GM18873 (cell line): ENCODE data around the gene MGAT4D.
"Not testable (repeated sequence)": the region's sequence is repeated elsewhere in the genome, so short reads cannot be mapped to it uniquely, and the experiment has no call there.

Source experiments
- ATAC-seq: cut with Tn5 transposase; IDR thresholded peaks from one replicate; pipeline ENCODE4 v1.9.1; 2021; ENCODE audit warnings: mild to moderate bottlenecking, moderate library complexity, moderate number of reproducible peaks; ENCODE audit not compliant: unreplicated experiment, low FRiP score

MGAT4D gene

DNA sequence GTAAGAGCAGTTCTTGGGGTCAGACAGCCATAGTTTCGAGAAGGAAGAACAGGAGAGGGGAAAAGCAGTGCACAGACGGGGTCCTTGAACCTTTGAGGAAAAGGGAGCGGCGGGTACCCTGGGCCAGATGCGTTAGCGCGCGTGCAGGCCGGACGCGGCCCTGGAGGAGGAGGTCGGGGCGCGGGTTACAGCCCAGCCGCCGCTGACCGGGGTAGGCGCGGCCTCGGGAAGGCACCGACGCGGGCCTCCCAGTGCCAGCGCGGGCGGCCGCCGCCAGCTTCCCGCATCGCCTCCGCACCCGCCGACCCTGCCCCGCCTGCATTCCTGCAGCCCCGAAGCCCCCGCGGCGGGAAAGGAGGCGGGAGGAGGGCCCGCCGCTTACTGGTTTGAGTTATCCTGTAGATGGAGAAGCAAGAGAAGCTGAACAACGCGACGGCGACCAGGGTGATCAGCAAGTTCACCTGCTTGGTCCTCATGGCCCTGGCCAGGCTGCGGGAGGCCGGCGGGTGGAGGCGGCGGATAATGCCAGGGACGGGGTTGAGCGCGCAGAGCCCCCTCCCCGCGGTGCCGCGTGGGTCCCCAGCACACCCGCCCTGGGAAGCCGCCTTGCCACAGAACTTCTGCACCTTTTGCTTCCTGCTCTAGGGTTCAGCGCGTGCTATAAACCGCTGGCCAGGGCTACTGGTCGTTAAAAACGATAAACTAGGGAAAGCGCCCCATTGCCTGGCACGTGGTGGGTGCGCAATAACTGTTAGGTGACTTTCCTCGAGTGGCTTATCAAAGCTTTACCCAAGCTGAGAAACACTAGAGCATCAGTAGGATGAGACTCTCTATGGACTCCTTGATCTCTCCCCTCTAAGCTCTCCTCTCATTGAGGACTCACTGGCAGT lies at the start of gene MGAT4D:
TSS of gene MGAT4D (minus strand) at position 547 of the 890 bp plus-strand sequence. CDS start at position 476, 71 bp downstream.
- ATAC-seq: no peak

DNA sequence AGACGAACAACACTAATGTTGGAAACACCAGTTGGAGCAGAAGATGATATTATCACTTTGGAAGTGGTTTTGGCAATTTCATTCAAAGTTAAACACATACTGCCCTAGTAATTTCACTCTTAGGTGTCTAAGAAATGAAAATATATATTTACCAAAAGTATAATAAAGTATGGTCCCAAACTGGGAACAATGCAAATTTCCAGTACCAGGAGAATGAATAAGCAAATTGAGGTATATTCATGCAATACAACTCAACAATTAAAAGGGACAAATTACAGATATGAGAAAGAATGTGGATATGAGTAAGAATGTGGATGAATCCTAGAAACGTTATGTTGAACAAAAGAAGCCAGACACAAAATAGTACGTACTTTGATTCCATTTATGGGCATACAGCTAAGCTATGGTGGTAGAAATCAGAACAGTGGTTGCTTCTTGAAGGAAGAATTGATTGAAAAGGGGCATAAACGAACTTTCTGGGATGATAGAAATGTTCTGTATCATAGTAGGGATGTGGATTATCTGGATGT lies 35.9 kb upstream of the MGAT4D start:
- no peak for ATAC-seq

DNA sequence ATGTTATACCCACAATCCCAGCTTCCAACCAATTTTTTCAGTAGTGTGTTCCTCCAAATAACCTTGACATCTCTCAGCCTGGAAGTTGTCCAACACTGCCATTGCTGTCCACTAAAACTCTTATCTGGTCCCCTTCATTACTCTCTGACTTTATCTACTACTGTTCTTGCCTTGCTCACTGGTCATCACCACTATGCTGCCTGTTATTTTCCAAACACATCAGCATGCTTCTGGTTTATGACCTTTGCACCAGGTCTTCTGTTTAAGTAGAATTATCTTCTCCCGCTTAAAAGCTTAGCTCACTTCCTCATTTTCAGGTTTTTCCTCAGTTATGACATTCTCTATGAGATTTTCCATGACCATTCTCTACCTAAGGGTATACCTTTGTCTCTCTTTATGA lies 31.3 kb upstream of the MGAT4D start:
- no peak for ATAC-seq

DNA sequence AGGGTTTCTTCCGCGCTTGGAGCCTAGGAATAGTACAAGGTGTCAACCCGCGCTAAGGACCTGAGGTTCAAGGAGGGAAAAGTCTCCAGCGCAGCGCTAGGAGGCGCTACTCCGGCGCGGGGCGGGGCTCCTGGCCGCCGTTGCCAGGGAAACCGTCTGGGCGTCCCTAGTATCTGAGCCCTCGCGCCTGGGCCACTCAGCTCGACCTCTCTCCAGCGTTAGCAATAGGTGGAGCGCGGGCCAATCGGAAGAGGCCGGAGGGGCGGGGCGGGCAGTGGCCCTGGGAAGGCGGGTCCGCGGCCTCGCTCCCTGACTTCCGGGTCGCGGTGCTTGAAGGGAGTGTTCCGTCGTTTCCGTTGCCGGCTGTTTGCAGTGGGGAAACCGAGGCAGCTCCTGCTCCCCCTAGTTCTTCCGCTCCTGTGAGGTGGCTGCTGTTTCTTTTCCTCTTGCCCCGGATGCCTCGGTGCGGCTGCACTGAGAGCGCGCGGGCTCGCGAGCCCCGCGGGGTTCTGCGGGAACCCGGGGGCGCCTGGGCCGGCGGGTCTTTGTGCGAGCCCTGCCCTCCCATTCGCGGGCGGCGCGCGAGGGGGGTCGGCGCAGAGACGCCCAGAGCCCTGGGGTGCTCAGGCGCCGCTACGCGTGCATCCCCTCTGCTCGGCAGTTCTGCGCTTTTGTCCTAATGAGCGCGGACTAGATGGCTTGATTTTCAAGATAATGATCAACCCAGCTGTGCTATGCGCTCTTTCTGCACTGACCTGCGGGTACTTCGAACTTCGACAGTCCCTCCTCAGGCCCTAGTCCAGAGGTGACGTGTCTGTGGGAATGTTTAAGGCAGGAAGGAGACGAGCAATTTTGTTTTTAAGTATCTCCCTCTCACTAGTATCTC lies 26.0 kb upstream of the MGAT4D start, which contains the start of gene ELMOD2:
TSS of gene ELMOD2 (plus strand) at position 312 of the 886 bp plus-strand sequence. CDS start 1,261 bp downstream, outside the sequence.
- ATAC-seq: peak; percentile 100

DNA sequence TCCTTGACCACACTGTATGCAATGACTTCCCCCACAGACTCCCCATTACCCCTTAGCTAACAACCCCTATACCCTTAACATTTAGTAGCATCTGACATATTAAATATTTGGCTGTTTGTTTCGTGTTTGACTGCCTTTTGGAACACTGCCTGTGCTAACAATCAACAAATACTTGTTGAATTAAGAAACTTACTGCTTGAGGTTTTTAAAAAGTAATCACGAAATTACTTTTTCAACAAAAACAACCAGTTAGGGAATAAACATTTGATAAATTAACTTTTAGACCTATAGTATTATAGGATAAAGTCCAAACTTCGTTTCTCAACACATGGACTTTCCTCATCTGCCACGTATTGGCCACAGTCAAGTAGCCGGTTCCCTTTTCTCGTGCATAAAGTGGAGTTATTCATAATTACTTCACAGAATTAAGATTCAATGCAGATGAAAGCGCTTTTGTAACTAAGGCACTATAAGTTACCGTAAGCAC lies 25.3 kb upstream of the MGAT4D start:
- no peak for ATAC-seq

DNA sequence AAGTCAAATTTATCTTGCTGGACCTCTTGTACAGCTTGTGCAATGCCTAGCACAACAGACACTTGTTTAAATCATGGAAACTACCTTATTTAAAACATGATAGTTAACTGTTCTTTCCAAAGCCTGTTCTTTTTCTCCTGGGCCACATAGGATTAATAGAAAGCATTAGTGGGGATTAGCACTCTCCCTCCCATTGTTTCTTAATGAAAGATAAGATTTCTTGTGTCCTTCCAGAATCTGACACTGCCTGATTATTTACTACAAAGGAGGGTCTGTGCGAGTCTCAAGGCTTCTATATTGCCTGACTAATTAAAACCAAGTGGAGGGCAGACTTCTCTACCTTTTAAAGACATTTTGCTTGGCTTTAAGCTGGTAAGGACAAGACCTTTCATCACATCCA lies 17.3 kb upstream of the MGAT4D start:
- ATAC-seq: no peak

DNA sequence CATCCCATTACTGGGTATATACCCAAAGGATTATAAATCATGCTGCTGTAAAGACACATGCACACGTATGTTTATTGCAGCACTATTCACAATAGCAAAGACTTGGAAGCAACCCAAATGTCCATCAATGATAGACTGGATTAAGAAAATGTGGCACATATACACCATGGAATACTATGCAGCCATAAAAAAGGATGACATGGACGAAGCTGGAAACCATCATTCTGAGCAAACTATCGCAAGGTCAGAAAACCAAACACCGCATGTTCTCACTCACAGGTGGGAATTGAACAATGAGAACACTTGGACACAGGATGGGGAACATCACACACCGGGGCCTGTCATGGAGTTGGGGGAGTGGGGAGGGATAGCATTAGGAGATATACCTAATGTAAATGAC lies 15.7 kb upstream of the MGAT4D start:
- not testable (repeated sequence) for ATAC-seq

DNA sequence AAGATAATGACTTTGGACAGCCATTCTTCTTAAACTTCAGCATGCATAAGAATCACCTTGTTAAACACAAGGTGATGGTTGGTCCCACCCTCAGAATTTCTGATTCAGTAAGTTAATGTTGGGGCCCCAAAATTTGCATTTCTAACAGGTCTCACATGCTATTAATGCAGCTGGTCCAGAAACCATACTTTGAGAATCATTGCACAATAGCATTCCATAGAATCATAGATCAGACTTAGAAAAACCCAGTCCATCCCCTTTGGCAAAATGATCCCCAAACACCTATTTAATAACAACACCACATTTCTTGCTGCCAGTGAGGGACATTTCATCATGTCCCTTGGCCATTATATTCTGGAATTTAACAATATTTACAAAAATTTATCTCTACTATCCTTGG lies 6.2 kb upstream of the MGAT4D start:
- no peak for ATAC-seq

DNA sequence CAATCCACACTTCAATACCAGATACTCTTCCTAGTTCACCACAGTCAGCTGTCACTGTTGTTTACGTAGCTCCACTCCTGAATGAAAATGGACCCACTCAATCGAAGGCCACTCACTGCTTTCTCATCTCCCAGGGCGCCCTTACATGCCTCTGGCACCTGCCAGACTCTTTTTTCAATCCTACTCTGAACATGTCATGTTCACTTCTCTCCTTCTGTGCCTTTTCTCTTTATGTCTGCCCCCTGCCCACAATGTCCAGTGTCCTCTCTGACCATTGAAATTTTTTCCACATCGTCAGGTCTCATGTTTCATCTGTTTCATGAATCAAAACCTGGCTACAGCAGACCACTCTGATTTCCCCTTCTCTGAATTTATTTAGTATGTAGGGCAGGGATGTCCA lies 1.3 kb upstream of the MGAT4D start:
- no peak for ATAC-seq

DNA sequence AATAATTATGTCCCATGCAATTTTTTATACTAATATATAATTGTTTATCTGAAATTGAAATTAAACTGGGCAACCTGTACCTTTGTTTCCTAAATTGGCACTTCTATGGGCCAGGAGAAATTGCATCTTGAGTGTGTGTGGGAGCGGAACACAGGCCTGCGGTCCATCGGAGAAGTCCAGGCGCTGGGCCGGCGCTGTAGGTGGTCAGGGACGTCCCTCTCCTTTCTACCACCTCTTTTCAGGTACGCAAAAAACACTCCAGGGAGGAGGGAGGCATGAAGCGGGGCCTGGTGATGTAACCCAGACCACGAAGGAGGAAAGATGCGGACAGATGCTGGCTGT lies 717 bp downstream of the MGAT4D start:
- no peak for ATAC-seq

DNA sequence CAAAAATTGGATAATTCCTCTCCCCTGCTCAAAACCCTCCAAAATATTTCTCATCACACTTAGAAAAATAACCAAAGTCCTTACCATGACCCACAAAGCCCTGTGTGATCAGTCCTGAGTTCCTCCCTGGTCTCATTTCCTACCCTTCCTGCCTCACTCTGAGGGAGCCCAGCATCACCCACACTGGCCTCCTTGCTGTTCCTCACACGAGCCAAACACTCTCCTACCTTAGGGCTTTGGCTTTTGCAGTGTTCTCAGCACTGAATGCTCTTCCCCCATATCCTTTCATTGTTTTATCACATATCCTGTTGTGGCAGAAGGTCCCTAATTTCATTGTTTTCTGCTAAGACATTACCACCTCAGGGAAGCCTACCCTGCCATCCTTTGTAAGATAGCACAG lies 12.2 kb downstream of the MGAT4D start:
- no peak for ATAC-seq

DNA sequence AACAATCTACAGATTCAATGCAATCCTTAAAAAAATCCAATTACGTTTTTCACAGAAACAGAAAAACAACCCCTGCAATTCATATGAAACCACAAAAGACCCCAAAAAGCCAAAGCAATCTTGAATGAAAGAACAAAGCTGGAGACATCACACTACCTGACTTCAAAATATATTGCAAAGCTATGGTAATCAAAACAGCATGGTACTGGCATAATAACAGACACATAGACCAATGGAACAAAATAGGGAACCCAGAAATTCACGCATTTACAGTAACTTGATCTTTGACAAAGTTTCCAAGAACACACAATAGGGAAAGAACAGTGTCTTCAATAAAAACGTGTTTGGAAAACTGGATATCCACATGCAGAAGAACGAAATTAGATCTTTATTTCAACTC lies 14.6 kb downstream of the MGAT4D start:
- no peak for ATAC-seq

DNA sequence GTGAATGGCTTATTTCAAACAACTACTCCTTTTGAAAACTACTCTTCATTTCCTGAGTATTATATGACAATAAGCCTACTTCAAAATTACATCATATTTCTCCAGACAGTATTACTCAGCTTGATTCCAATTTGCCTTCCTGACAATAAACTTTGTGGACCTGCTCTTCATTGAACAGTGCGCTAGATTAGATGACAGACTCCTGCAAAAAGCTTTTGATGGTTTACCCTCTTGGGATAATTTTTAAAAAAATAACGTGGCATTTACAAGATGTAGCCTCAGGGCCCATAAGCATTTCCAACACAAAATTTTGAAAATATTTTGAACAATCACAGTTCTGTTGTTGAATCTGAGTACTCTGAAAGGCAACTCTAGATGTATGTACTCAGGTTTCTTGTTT lies 25.9 kb downstream of the MGAT4D start:
- no peak for ATAC-seq

DNA sequence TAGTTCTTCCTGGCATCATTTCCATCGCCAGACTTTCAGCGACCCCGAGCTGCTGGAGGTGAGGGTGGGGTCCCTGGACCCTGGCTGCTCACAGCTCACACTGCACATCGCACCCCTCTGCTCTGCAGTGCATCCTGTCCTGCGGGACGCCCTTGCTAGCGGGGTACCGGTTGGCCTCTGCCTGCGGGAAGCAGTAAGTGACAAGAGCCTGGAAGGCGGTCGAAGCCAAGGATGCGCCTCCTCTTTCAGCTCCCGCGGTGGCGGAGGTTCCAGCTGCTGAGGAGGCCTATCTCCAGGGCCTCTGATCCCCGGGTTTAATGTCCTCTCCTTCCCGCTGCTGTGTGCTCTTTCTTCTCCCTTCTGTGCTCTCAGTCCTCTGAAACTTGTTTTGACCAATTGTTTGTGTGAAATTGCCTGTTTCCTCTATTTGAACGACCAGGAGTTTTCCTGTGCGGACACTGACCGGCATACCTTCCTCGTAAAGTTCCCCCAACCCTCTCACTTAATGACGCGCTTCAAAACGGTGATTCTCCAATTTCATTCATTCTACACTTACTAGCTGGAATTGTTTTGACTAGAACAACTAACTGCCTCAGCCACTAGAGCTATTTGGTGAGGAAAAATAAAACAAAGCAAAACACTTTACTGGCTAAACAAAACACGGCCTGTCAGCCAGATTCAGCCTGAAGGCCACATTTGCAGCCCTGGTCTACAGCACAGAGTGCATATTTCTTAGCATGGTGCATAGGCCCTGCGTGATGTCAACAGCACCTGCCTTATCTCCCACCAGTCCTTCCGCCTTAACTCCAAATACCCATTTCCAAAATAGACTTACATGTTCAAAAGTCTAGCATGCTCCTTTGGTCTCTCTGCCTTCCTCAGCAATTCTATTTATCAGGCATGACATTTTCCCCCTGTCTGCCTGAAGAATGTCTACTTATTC lies 28.0 kb downstream of the MGAT4D start:
- ATAC-seq: no peak

DNA sequence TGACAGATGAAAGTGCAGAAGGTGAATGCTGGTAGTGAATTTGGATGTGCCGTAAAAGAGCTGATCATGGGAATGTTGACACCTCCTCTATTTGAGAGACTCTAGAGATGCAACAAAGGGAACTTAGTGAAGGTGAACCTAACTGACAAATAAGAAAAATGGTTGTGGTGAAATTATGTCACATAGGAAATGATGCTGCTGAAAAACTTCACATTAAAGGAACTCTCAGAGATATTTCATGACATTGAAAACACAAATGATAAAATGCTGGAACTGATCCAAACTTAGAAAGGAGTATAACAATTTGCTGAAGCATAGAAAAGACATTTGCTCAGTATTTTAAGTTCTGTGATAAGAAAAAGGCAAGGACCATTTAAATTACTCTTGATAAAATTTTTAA lies 31.9 kb downstream of the MGAT4D start:
- ATAC-seq: no peak

DNA sequence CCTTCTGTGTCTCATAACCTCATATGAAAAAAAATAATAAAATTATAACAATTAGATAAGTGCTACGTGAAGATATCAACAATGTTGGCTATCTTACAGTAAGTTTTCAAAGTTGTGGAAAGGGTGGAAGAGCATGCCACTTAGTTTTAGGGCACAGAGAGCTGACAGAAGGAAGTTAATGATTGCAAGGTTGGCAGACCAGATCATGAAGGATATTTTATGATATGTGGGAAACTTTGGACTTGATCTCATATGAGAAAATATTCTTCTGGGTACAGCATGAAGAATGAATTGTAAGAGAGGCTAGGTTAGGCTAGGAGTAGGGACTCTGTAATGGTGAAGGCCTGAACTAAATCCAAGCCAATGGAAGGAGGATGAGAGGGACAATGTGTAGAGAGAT lies 34.5 kb downstream of the MGAT4D start:
- no peak for ATAC-seq

DNA sequence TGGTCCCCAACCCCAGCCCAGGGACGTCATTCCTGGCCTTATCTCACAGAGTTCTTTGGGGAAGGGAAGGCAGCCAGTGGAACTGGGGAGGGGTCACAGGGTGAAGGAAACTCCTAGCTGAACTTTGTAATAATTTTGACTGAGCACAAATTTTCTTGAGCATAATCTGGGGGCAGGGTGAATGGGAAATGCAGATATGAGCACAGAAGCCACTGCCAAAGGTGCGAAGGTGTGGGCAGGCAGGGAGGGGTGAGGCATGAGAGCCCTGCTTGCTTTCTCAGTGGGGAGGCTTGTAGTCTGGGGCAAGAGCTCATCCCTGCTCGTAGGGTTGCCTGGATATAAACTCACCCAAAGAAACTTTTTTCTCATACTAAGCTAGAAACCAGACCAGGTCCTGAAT lies 34.9 kb downstream of the MGAT4D start:
- no peak for ATAC-seq

DNA sequence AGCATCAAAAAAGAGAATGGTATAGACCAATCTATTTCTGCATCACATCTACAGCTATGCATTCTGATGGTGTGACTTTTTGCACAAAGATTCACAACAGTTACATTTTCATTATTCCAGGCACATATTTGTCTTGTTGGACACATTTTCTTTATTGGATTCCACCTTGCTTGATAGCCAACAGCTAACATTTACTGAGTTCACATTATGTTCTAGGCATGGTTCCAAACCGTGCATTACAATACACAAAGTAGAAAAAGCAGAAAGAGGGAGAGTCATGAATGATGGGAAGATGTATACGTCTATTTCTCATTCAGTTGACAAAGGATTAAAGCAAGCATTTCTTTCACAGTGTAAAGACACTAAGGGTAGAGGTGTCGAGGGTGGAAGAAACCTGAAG lies 47.7 kb downstream of the MGAT4D start:
- no peak for ATAC-seq

DNA sequence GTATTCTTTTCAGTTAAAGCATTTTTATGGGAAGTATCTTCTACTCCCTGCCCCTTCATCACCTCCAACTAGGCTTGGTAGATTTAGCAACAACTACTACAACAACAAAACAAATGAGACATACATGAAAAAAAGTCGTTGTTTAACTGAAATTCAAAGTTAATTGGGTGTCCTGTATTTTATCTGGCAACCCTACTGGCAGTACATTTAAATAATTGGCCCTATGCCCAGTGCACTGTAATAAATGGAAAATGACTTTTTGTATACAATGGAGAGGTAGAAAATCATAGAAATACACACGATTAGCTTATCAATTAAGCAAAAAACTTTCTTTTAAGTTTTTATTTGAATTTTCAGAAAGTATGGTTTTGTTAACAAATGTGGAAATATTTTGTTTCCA lies 49.3 kb downstream of the MGAT4D start:
- ATAC-seq: no peak

DNA sequence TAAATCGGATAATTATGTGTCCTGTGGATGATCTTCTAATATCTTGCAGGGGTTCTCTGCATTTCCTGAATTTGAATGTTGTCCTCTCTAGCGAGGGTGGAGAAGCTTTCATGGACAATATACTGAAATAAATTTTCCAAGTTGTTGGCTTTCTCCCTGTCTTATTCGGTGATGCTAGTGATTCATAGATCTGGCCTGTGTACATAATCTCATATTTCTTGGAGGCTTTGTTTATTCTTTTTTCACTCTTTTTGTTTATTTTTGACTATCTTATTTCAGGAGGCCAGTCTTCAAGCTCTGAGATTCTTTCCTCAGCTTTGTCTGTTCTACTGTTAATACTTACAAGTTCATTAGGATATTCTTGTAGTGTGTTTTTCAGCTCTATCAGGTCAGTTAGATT lies 49.9 kb downstream of the MGAT4D start:
- ATAC-seq: no peak
